ENCODE data around the gene VWA8. TPM values are rescaled to one million over a fixed set of nuclear protein-coding genes. Genes with fewer than 3 reads are reported as not detected.
"Not testable (repeated sequence)": the region's sequence is repeated elsewhere in the genome, so short reads cannot be mapped to it uniquely, and the experiment has no call there.

Gene VWA8
- total RNA-seq, 1 donor from 2014 or later = 11.0 TPM

- no peak for DNase-seq (ENCODE audit: low read depth, low spot score)
Observed at GRCh38 chr13:41561170-41561569, 399.7 kb downstream of the VWA8 start.

GRCh38 chr13:41558781-41559560 is 401.9 kb downstream of the VWA8 start:
- no peak for DNase-seq (ENCODE audit: low read depth, low spot score)

DNA sequence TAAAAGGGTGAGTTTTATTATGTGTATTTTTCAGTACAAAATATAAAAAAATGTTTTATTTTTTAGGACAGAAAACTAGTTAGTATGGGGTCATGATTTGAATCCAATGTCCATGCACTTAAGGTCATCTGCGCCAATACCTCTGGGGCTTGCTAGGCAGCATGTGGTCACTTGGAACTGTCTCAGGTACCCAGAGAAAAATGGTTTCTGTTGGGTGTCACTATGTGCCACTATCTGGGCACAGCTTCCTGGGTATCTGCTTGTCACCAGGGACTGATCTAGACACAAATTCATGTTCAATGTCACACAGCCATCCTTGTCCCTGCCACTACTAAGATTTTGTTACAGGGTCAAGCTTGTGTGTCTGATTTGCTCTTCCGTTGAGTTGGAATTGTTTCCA is 403.2 kb downstream of the VWA8 start:
- no peak for DNase-seq (ENCODE audit: low read depth, low spot score)

DNA sequence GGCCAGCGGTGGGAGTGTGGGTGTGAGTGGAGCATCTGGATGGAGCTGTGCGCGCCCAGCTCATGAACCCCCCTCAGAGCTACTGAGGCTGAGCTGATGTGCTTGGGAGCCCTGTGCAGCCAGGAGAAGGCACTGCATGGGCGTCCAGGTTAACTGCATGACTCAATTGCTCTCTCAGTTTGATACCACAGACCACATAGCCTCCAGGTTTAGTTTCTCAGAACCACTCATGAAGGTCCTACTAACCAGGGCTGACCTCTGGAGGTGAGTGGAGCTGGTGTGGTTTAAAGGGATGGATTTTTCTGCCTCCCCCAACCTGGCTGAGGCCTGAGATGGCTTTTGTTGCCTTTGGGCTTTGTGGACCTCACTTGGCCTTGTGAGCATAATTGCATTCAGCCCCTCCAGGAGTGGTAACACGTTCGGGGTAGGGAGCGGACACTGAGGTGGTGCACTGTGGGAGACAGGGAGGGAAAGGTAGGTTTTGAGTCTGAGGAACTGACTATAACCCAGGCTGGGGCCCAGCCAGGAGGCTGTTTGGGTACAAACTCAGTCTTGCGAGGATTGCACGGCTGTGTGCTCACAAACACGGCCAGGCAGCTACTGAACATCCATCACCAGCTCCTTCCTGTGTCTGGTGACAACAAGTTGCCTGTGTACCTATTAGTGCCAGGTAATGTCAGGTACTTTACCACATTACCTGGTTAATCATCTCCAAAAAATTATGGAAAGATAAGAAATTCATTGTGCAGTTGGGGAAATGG is 406.1 kb downstream of the VWA8 start:
- DNase-seq (ENCODE audit: low read depth, low spot score) = no peak

- DNase-seq (ENCODE audit: low read depth, low spot score) = no peak
Observed at GRCh38 chr13:41554180-41554579, 406.7 kb downstream of the VWA8 start.

- no peak for DNase-seq (ENCODE audit: low read depth, low spot score)
Observed at GRCh38 chr13:41552031-41552430, 408.9 kb downstream of the VWA8 start.

GRCh38 chr13:41550276-41550675 is 410.6 kb downstream of the VWA8 start:
- no peak for DNase-seq (ENCODE audit: low read depth, low spot score)

DNA sequence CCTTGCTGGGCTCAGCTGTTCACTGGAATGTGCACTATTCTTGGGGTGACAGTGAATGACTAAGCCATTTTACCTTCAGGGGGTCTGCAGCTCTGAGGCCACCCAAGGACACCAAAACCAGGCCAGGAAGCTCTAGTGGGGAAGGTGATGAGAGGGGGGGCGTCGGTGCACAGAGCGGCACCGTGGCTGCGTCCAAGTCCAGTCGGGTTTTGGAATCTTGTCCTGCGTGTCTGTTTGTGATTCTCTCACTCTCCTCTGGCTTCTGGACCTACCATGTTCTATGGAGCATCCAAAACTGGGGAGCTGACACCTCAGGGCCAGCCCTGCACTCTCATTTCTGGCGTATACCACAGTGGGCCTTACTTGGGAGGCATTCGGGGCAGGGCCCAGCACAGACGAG is 411.4 kb downstream of the VWA8 start:
- DNase-seq (ENCODE audit: low read depth, low spot score) = no peak

DNA sequence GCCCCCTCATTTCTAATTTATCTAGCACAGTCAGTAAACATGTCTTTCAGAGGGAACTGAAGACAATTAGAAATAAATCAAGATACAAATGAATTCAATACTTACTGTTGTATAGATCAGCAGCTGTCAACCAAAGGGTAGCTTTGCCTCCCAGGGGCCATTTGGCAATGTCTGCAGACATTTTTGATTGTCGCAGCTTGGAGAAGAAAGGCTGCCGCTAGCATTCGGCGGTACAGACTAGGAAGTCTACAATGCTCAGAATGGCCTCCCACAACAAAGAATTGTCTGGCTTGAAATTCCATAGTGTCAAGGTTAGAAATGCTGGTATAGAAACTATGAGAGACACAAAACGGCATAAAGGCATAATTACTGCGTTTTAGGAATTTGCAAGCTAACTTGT is 412.0 kb downstream of the VWA8 start:
- no peak for DNase-seq (ENCODE audit: low read depth, low spot score)

- no peak for DNase-seq (ENCODE audit: low read depth, low spot score)
Observed at GRCh38 chr13:41548031-41548430, 412.9 kb downstream of the VWA8 start.

DNA sequence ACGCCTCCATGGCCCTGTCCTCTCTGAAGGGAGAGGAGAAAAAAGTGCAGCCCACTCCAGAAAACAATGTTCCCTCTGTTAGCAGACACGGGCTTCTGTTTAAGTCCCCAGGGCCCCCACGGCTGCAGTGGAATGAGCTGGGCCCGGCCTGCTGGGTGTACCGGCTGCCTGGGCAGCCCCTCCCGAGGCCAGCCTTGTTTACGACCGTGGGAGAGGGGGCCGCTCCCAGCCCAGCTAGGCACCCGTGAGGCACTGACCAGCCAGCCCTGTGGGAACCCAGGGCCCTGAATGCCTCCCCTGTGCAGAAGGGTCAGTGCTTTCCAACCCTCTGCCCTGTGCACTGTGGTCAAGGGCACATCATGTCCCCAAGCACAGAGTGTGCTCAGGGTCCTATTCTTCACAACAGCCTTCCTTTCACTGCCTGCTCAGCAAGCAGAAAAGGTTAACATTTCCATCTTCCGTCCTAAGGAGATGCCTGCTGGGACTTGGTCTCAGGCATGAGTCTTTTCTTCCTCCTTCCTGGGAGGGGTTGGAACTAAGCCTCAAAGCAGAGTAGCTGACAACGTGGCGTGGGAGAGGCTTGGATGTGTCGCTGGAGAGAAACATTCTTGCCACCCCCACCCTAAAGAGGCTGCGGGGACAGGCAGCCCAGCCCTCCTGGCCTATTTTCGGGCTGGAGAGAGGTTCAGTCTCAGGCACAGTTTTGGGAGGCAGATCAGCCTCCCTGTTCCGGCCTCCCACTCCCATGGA is 413.5 kb downstream of the VWA8 start:
- DNase-seq (ENCODE audit: low read depth, low spot score) = no peak

DNA sequence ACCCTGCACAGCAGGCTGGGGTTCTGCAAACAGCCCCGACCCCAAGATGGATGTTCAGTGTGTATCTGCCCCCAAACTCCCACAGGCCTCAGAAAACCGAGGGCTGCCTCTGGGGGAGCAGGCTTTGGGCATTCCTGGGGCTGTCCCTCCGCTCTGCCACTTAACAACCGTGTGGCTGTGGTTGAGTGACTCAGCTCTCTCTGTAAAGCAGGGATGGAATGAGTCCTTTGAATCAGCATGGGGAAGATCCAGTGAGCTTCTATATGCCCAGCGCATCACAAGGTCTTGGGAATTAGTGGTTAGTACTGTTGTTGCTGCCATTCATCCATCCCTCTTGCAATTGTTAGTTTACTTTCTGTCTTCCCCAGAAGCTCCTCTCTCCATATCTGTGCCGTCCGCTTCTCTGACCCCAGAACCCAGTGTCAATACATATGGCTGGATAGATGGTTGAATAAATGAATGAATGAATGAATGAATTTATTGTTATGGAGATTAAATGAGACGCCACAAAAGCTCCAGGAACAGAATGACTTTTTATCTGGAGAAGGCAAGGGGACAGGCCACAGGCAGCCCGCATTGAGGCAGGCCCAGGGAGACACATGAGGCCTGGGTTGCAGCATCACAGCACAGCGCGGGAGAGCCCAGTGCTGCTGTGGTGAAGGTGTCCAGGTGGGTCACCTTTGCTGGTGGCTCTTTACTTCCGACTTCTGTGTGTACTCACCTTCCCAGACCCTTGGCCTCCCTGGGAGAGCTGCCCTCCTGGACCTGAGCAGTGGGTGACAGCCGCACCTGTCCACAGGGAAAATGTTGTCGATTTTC is 414.3 kb downstream of the VWA8 start:
- DNase-seq (ENCODE audit: low read depth, low spot score) = no peak

- DNase-seq (ENCODE audit: low read depth, low spot score) = no peak
Observed at GRCh38 chr13:41545432-41545707, 415.5 kb downstream of the VWA8 start.

GRCh38 chr13:41543664-41544300 is 417.1 kb downstream of the VWA8 start:
- DNase-seq (ENCODE audit: low read depth, low spot score) = no peak

- DNase-seq (ENCODE audit: low read depth, low spot score) = not testable (repeated sequence)
Observed at GRCh38 chr13:41542799-41543198, 418.1 kb downstream of the VWA8 start.

DNA sequence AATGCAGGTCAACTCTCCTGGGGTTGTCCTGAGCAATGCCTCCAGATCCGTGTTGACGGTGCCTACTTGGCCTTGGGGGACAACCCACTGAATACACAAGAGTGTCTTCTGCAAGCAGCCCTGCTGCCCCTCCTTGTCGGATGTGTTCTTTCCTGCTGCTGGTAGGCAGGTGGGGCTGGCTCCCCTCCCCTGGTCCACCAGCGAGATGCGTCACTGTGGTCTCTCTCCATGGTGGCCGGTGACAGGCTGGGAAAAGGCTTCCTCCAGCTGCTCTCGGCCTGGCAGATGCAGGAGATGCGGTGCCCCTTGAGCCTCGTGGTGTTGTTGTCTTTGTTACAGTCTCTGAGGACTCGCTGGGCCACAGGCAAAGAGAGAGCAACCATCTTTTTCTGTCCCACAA is 418.6 kb downstream of the VWA8 start:
- no peak for DNase-seq (ENCODE audit: low read depth, low spot score)

DNA sequence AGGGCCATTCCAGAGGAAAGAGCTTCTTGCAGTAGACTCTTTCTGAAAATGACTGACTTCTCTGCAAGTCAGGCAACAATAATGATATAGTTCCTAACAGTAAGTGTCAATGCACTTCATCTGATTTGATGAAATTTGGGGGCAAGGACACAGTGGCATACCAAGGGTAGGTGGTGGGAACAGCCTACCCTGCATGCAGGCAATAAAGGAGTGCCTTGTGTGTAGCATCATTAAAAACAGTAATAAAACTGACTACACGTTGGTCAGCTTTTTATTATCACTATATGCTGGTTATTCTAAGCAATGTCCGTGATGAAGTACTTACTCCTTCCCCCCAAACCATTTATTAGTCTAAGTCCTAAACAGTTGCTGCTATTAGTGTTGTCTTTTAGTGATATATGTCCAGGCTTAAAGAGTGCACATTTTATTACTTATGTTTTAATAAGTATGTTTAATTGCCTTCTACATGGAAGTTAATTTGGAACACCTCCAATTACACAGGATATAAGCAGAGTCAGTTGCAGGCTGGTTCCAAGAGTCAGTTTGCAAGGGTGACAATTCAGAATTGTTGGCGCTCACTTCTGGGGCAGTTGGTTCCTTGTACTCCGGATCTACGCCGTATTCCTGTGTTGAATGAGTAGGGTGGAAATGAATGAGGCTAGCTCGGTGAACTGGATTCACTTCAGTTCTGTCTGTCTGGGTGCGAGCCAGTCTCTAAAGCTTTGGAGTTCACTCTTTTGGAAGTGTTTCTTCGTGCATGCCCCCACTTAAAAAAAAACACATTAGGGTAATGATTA is 419.6 kb downstream of the VWA8 start:
- no peak for DNase-seq (ENCODE audit: low read depth, low spot score)

- not testable (repeated sequence) for DNase-seq (ENCODE audit: low read depth, low spot score)
Observed at GRCh38 chr13:41540240-41540639, 420.7 kb downstream of the VWA8 start.

DNA sequence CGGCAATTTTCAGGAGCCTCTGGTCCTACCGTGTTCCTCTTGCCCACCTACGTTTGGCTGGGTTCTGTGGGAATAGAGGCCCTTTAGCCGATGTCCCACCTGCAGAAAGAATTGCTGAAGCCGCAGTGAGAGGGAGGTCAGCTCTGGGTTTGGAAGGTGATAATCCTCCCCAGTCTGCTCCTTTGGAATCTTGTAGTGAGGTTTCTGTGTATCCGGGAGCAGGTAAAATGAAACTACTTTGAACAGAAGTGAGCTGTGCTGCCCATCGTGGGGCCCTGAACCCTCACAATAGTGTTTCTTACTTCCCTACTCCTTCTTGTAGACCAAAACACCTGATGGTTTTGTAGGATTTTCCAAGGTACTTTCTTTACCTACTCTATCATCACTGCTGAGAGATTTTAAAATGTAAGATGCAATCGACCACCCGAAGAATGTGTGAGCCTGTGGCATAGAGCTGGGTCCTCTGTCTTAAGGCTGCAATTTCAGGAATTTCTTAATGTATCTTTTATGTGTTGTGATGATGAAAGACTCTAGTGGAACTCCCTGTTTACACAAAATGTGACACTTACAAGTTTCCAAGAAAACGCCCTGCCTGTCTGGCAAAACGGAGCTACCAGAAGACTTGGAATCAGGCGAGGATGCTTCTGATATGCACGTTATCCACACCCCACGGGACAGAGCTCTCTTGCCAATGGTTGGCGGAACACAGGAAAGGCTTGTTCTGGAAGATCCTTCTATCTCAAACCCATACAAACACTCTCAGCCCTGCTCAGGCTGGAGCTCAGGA is 427.4 kb downstream of the VWA8 start:
- DNase-seq (ENCODE audit: low read depth, low spot score) = no peak

All from pulmonary artery endothelial cell (primary cell).